ENCODE data around the gene ANO3.

ANO3 gene

GRCh38 chr11:26507229-26507628 lies 175.3 kb downstream of the ANO3 start:
- H3K4me3 ChIP-seq (ENCODE audit: low read depth, low read length): no peak overlapping the region
- TF ChIP-seq MAX (IDR thresholded peaks at IDR 0.05; ENCODE audit: low read depth, low read length) (no peak), MYC (IDR thresholded peaks at IDR 0.05; ENCODE audit: low read depth, low read length) (no peak), POLR2A (IDR thresholded peaks at IDR 0.05; ENCODE audit: extremely low read depth, insufficient read length) (no peak)
- no peak for DNase-seq (ENCODE audit: low read depth)

GRCh38 chr11:26510164-26510563 lies 178.2 kb downstream of the ANO3 start:
- DNase-seq (ENCODE audit: low read depth): no peak
- H3K4me3 ChIP-seq (ENCODE audit: low read depth, low read length): no peak overlapping the region
- TF ChIP-seq CTCF (IDR thresholded peaks at IDR 0.05; ENCODE audit: low read depth, low read length) (no peak), MAX (IDR thresholded peaks at IDR 0.05; ENCODE audit: low read depth, low read length) (no peak), MYC (IDR thresholded peaks at IDR 0.05; ENCODE audit: low read depth, low read length) (no peak), POLR2A (IDR thresholded peaks at IDR 0.05; ENCODE audit: extremely low read depth, insufficient read length) (no peak)

GRCh38 chr11:26510756-26511155 lies 178.8 kb downstream of the ANO3 start:
- TF ChIP-seq CTCF (IDR thresholded peaks at IDR 0.05; ENCODE audit: low read depth, low read length) (no peak), MAX (IDR thresholded peaks at IDR 0.05; ENCODE audit: low read depth, low read length) (no peak)
- no peak for DNase-seq (ENCODE audit: low read depth)

GRCh38 chr11:26512196-26512595 lies 180.3 kb downstream of the ANO3 start:
- TF ChIP-seq POLR2A (IDR thresholded peaks at IDR 0.05; ENCODE audit: extremely low read depth, insufficient read length) (no peak), MAX (IDR thresholded peaks at IDR 0.05; ENCODE audit: low read depth, low read length) (no peak), CTCF (IDR thresholded peaks at IDR 0.05; ENCODE audit: low read depth, low read length) (no peak), MYC (IDR thresholded peaks at IDR 0.05; ENCODE audit: low read depth, low read length) (no peak)
- no peak for DNase-seq (ENCODE audit: low read depth)

More at GRCh38 chr11:26510756-26511155, 178.8 kb downstream of the ANO3 start:
- no peak overlapping the region for H3K4me3 ChIP-seq (ENCODE audit: low read depth, low read length)

GRCh38 chr11:26519469-26519868 lies 187.5 kb downstream of the ANO3 start:
- no peak for DNase-seq (ENCODE audit: low read depth)
- no peak overlapping the region for H3K4me3 ChIP-seq (ENCODE audit: low read depth, low read length)
- TF ChIP-seq MYC (IDR thresholded peaks at IDR 0.05; ENCODE audit: low read depth, low read length) (no peak), POLR2A (IDR thresholded peaks at IDR 0.05; ENCODE audit: extremely low read depth, insufficient read length) (no peak), MAX (IDR thresholded peaks at IDR 0.05; ENCODE audit: low read depth, low read length) (no peak), CTCF (IDR thresholded peaks at IDR 0.05; ENCODE audit: low read depth, low read length) (no peak)

More at GRCh38 chr11:26512196-26512595, 180.3 kb downstream of the ANO3 start:
- H3K4me3 ChIP-seq (ENCODE audit: low read depth, low read length): no peak overlapping the region

GRCh38 chr11:26522912-26523610 lies 191.1 kb downstream of the ANO3 start:
- no peak overlapping the region for H3K4me3 ChIP-seq (ENCODE audit: low read depth, low read length)
- peak; percentile 39 for DNase-seq (ENCODE audit: low read depth)

More at GRCh38 chr11:26522912-26523610, 191.1 kb downstream of the ANO3 start:
- no peak for TF ChIP-seq POLR2A (IDR thresholded peaks at IDR 0.05; ENCODE audit: extremely low read depth, insufficient read length)
- no peak for TF ChIP-seq MAX (IDR thresholded peaks at IDR 0.05; ENCODE audit: low read depth, low read length)
- TF ChIP-seq MYC (IDR thresholded peaks at IDR 0.05; ENCODE audit: low read depth, low read length): no peak
- TF ChIP-seq CTCF (IDR thresholded peaks at IDR 0.05; ENCODE audit: low read depth, low read length): no peak

All from NB4 (cell line).